ENCODE results near the gene NSG1.

Gene NSG1

GRCh38 chr4:4396628-4397440 is 9.9 kb downstream of the NSG1 start:
- no peak for DNase-seq

GRCh38 chr4:4397441-4397819 is 10.5 kb downstream of the NSG1 start:
- DNase-seq, result no peak

- no peak for DNase-seq
Observed at GRCh38 chr4:4398430-4398829, 11.5 kb downstream of the NSG1 start.

GRCh38 chr4:4401036-4401435 is 14.1 kb downstream of the NSG1 start:
- DNase-seq, result no peak

GRCh38 chr4:4402966-4403365 is 16.1 kb downstream of the NSG1 start:
- no peak for DNase-seq

- DNase-seq, result no peak
Observed at GRCh38 chr4:4405358-4405962, 18.6 kb downstream of the NSG1 start.

GRCh38 chr4:4406455-4407298 is 19.8 kb downstream of the NSG1 start:
- DNase-seq, result no peak

- no peak for DNase-seq
Observed at GRCh38 chr4:4407299-4408131, 20.6 kb downstream of the NSG1 start.

GRCh38 chr4:4408132-4408523 is 21.2 kb downstream of the NSG1 start:
- no peak for DNase-seq

- no peak for DNase-seq
Observed at GRCh38 chr4:4408576-4409335, 21.9 kb downstream of the NSG1 start.

GRCh38 chr4:4409416-4410115 is 22.7 kb downstream of the NSG1 start:
- DNase-seq, result no peak

GRCh38 chr4:4410271-4410670 is 23.4 kb downstream of the NSG1 start:
- DNase-seq, result no peak

GRCh38 chr4:4411906-4412305 is 25.0 kb downstream of the NSG1 start:
- DNase-seq, result no peak

- DNase-seq, result no peak
Observed at GRCh38 chr4:4412641-4413372, 25.9 kb downstream of the NSG1 start.

GRCh38 chr4:4413373-4413725 is 26.4 kb downstream of the NSG1 start:
- DNase-seq, result no peak

GRCh38 chr4:4413806-4414205 is 26.9 kb downstream of the NSG1 start:
- DNase-seq, result no peak

- DNase-seq, result no peak
Observed at GRCh38 chr4:4415107-4415805, 28.4 kb downstream of the NSG1 start.

- DNase-seq, result no peak
Observed at GRCh38 chr4:4415806-4416805, 29.2 kb downstream of the NSG1 start.

GRCh38 chr4:4416981-4417380 is 30.1 kb downstream of the NSG1 start:
- DNase-seq, result no peak
